ENCODE measurements around the gene SFRP5. TPM values are rescaled to one million over a fixed set of nuclear protein-coding genes. Genes with fewer than 3 reads are reported as not detected.

Gene SFRP5
- total and polyA plus RNA-seq, 2 of the 4 experiments (the other 2 are of a cell fraction): not detected

DNA sequence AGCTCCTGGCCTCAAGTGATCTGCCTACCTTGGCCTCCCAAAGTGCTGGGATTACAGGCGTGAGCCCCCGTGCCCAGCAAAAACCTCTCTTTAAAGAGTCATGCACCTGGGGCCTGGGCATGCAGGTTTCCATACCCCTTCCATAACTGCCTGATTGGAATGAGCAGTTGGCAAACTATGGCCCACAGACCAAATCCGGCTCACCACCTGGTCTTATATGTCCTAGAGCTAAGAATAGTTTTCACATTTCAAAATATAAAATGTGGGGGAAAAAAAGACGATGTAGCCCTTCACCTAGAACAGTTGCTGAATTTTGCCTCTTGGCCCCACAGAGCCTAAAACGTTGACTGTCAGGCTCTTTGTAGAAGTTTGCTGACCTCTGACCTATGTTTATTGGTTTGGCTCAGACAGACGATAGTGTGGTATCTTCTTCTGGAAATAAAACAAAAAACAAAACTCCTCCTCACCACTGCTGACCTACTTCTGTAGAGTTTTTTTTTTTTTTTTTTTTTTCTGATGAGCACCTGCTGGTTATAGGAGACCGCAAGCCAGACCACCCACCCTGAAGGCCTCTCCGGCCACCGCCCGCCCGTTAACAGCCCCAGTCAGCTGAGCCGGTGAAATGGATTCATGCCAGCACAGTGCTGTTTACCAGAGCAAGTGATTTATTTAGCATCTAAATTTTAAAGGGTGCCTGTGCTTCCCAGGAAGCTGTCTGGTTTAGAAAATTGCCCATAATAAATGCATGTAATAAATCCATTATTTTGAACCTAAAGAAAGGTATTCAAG, 33.5 kb upstream of the SFRP5 start:
- Histone ChIP-seq H2AFZ (replicated peaks; ENCODE audit: low read length, poor library complexity) (no peak overlapping the region), H3K9me3 (ENCODE audit: control insufficient read depth, insufficient read depth, low read length) (no peaks in the 10 kb centered on the region), H3K79me1 (ENCODE audit: low read depth in 1 of 2, low read length in 2 of 2) (no peaks in the 10 kb centered on the region), H4K91ac (ENCODE audit: insufficient read depth, low read depth, low read length) (no peak overlapping the region), H3K27me3 (ENCODE audit: control insufficient read depth, insufficient read depth, low read length) (peaks cover 29% of the 10 kb centered on the region), H2AK5ac (ENCODE audit: low read depth, low read length) (no peak overlapping the region), H3K9me1 (ENCODE audit: insufficient read depth, low read length) (no peaks in the 10 kb centered on the region), H4K5ac (ENCODE audit: low read depth, low read length) (no peak overlapping the region), H2BK120ac (ENCODE audit: low read depth, low read length) (no peak overlapping the region), H3K9ac (ENCODE audit: low read depth, low read length) (no peak overlapping the region), H2BK5ac (ENCODE audit: low read depth, low read length, poor library complexity, severe bottlenecking) (no peak overlapping the region), H3K4me2 (ENCODE audit: low read depth, low read length) (no peak overlapping the region), H3K4me3 (ENCODE audit: insufficient read depth, low read depth, low read length) (no peak overlapping the region), H3K36me3 (ENCODE audit: control insufficient read depth, insufficient read depth, low read length) (no peaks in the 10 kb centered on the region), H4K8ac (ENCODE audit: low read depth in 2 of 2, low read length in 2 of 2) (no peak overlapping the region), H3K56ac (ENCODE audit: extremely low read depth, insufficient read depth, low read length) (no peak overlapping the region), H2BK15ac (ENCODE audit: low read depth, low read length) (no peak overlapping the region), H3K14ac (replicated peaks; ENCODE audit: low read depth, low read length) (no peak overlapping the region), H2BK20ac (ENCODE audit: low read depth, low read length) (no peak overlapping the region), H4K20me1 (ENCODE audit: insufficient read depth, low read length) (no peaks in the 10 kb centered on the region), H2AK9ac (replicated peaks; ENCODE audit: low read depth, low read length, poor library complexity) (no peak overlapping the region), H3K4me1 (ENCODE audit: control insufficient read depth, insufficient read depth, low read length) (no peaks in the 10 kb centered on the region), H3K18ac (ENCODE audit: low read depth, low read length) (no peak overlapping the region), H3K27ac (ENCODE audit: insufficient read depth, low read length) (no peak overlapping the region), H3K23ac (ENCODE audit: low read depth, low read length) (no peak overlapping the region), H3K4ac (ENCODE audit: low read depth, low read length) (no peak overlapping the region)
- intact Hi-C loops (cut with micrococcal nuclease) (no loop called here), dilution Hi-C loops (cut with HindIII; ENCODE audit: low sequenced_read_pairs, unreplicated experiment) (no loop called here), in situ Hi-C loops (cut with MboI; ENCODE audit: low sequenced_read_pairs) (no loop called here)
- no TSS peak for BruUV-seq (replicated peaks)
- DNase-seq: no peak
- POLR2A ChIA-PET (ENCODE audit: unreplicated experiment): no interaction called here
- TF ChIP-seq CHD1 (IDR thresholded peaks at IDR 0.05; ENCODE audit: low read depth, low read length) (no peak), CEBPB (IDR thresholded peaks at IDR 0.05; ENCODE audit: low read depth, low read length) (no peak), RAD21 (IDR thresholded peaks at IDR 0.05; ENCODE audit: low read length) (no peak), RCOR1 (IDR thresholded peaks at IDR 0.05; ENCODE audit: insufficient replicate concordance, low read length) (no peak), MXI1 (IDR thresholded peaks at IDR 0.05; ENCODE audit: borderline replicate concordance, low read depth, low read length) (no peak), MAFK (IDR thresholded peaks at IDR 0.05; ENCODE audit: low read depth, low read length) (no peak), RFX5 (IDR thresholded peaks at IDR 0.05; ENCODE audit: low read depth, low read length) (no peak), BHLHE40 (IDR thresholded peaks at IDR 0.05; ENCODE audit: low read depth, low read length) (no peak), USF2 (IDR thresholded peaks at IDR 0.05; ENCODE audit: low read depth, low read length) (no peak), CTCF (conservative IDR thresholded peaks at IDR 0.05; ENCODE audit: low read depth, low read length) (no peak), FOS (IDR thresholded peaks at IDR 0.05; ENCODE audit: low read depth, low read length) (no peak)
- TF ChIP-seq, protein P1, sequence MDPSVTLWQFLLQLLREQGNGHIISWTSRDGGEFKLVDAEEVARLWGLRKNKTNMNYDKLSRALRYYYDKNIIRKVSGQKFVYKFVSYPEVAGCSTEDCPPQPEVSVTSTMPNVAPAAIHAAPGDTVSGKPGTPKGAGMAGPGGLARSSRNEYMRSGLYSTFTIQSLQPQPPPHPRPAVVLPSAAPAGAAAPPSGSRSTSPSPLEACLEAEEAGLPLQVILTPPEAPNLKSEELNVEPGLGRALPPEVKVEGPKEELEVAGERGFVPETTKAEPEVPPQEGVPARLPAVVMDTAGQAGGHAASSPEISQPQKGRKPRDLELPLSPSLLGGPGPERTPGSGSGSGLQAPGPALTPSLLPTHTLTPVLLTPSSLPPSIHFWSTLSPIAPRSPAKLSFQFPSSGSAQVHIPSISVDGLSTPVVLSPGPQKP (IDR thresholded peaks at IDR 0.05; ENCODE audit: borderline replicate concordance, low read depth, low read length): no peak
- ATAC-seq (ENCODE audit: low read depth): no peak
- WGBS, 2 experiments (ENCODE audit: extremely low coverage in 2 of 2, insufficient read length in 1 of 2): 80% methylated on average over 2 of the region's 12 CpGs; no CpG with 5 or more reads in 1 of the 2 experiments
- CTCF ChIA-PET: interaction anchor here (0.5 kb wide), 1 partner anchor 364 kb away, joined by 3 read pairs; no protein-coding TSS in a partner anchor

Measured in IMR-90 (cell line).